Right ventricle myocardium inferior (tissue), 1 donor: ENCODE data around the gene AMD1. TPM values are rescaled to one million over a fixed set of nuclear protein-coding genes. Genes with fewer than 3 reads are reported as not detected.
"Not testable (repeated sequence)": the region's sequence is repeated elsewhere in the genome, so short reads cannot be mapped to it uniquely, and the experiment has no call there.

ENCODE experiments used
- ATAC-seq: fragments of 200-7000 bp; cut with Tn5 transposase; one replicate; pipeline ENCODE4 v1.9.1; 2020; ENCODE audit warnings: mild to moderate bottlenecking, moderate library complexity
- DNase-seq: peaks from one replicate; pipeline ENCODE4 v3.0.0; 2021; ENCODE audit errors: missing footprints
- intact Hi-C: fragments of 100-400 bp; cut with DNase I; formaldehyde crosslinking; loops from one replicate; pipeline ENCODE4 v1.11.0; 2022
- total RNA-seq: library from RNA; stranded (reverse); fragmentation: NEBNext Ultra II Directional; extraction: Animal tissue kit (Norgen Biotek cat#: 25700); gene quantifications from one replicate; pipeline ENCODE4 v1.2.1, GENCODE V29; 2021
- donor health status: DM: no; HTN: yes; CAD: no; lungs with severe emphysema.

AMD1 gene
- total RNA-seq, 1 donor from 2014 or later = 84.9 TPM

GRCh38 chr6:110902091-110902490 lies 27.5 kb downstream of the AMD1 start:
- no peak for ATAC-seq
- intact Hi-C loops = no loop called here
- DNase-seq = no peak

- DNase-seq, intact Hi-C loops, ATAC-seq: not testable (repeated sequence)
These were observed 31.7 kb downstream of the AMD1 start for GRCh38 chr6:110906273-110906672.

GRCh38 chr6:110930781-110931180 lies 56.2 kb downstream of the AMD1 start:
- ATAC-seq (no peak), DNase-seq (no peak)
- intact Hi-C loops = no loop called here

- intact Hi-C loops = no loop called here
These were observed 59.3 kb downstream of the AMD1 start for GRCh38 chr6:110933912-110934311.

GRCh38 chr6:110934381-110934898 lies 59.9 kb downstream of the AMD1 start:
- DNase-seq (no peak), ATAC-seq (no peak)
- intact Hi-C loops = no loop called here

More at GRCh38 chr6:110933912-110934311, 59.3 kb downstream of the AMD1 start:
- no peak for DNase-seq
- no peak for ATAC-seq

GRCh38 chr6:110935171-110935570 lies 60.6 kb downstream of the AMD1 start:
- no peak for DNase-seq
- intact Hi-C loops = no loop called here

GRCh38 chr6:110938171-110938570 lies 63.6 kb downstream of the AMD1 start:
- intact Hi-C loops = no loop called here
- ATAC-seq = no peak
- no peak for DNase-seq

More at GRCh38 chr6:110935171-110935570, 60.6 kb downstream of the AMD1 start:
- ATAC-seq = no peak

- no peak for DNase-seq
- intact Hi-C loops = no loop called here
- no peak for ATAC-seq
These were observed 65.0 kb downstream of the AMD1 start for GRCh38 chr6:110939429-110940200.

- DNase-seq (no peak), ATAC-seq (no peak)
- intact Hi-C loops = no loop called here
These were observed 70.1 kb downstream of the AMD1 start for GRCh38 chr6:110944681-110945151.

Other genes with a start within 250 kb of the AMD1 start
- 11.5 TPM for gene CDK19, start 59.3 kb upstream of the AMD1 start, total RNA-seq
- 129 TPM for gene GTF3C6, start 83.9 kb downstream of the AMD1 start, total RNA-seq
- 25.7 TPM for gene RPF2, start 107.3 kb downstream of the AMD1 start, total RNA-seq
- gene SLC16A10, start 212.7 kb downstream of the AMD1 start, total RNA-seq = 12.1 TPM